GM12878 (cell line): ENCODE data around the gene ERG. TPM values are rescaled to one million over a fixed set of nuclear protein-coding genes. Genes with fewer than 3 reads are reported as not detected.

Source experiments
- ATAC-seq: fragments of 200-7000 bp; cut with Tn5 transposase; 3 replicates; pipeline ENCODE4 v1.9.1; 2020; ENCODE audit warnings: mild to moderate bottlenecking, moderate library complexity
- BruUV-seq: library from RNA; stranded (reverse); fragments of 400-500 nt; replicated peaks from 2 replicates; lab custom pipeline; 2021; lab: Mats Ljungman, UMichigan
- CTCF ChIA-PET: fragments of 300-600 bp; sonication (Branson Sonifier 250); formaldehyde crosslinking; extraction: SDS; loops from one replicate; lab custom pipeline; 2021; ENCODE audit warnings: inconsistent platforms; lab: Yijun Ruan, JAX
- POLR2A ChIA-PET: fragments of 350-600 bp; formaldehyde crosslinking; extraction: SDS; loops from one replicate; lab custom pipeline; 2021; ENCODE audit warnings: inconsistent platforms; lab: Charles Lee
- RAD21 ChIA-PET: fragments of 300-600 bp; sonication (Branson Sonifier 250); formaldehyde crosslinking; loops from one replicate; lab custom pipeline; 2023; ENCODE audit warnings: antibody characterized with exemption; ENCODE audit not compliant: unreplicated experiment; lab: Charles Lee
- SMC1A ChIA-PET: fragments of 300-600 bp; sonication (Branson Sonifier 250); formaldehyde crosslinking; loops from one replicate; lab custom pipeline; 2023; ENCODE audit not compliant: unreplicated experiment, uncharacterized antibody; lab: Charles Lee
- DNase-seq: peaks from one replicate; pipeline ENCODE4 v3.0.0-alpha.2; 2011; ENCODE audit warnings: low read depth, low spot score
- FAIRE-seq: peaks from 3 replicates; lab custom pipeline; 2011; peaks lifted over from hg19 to GRCh38; lab: Jason Lieb, UNC
- H2AFZ ChIP-seq: 2 replicates; pipeline ENCODE4 v1.6.0; 2011; ENCODE audit warnings: low read depth, low read length, control low read depth; ENCODE audit not compliant: control insufficient read depth
- H3K27ac ChIP-seq: 2 replicates; pipeline ENCODE4 v1.5.1; 2011; ENCODE audit warnings: control low read depth; ENCODE audit not compliant: control insufficient read depth, insufficient read depth
- H3K27me3 ChIP-seq, 2 experiments: replicated peaks in 1 of 2; 2 replicates each; pipeline versions ENCODE4 v1.6.0 to v1.6.1; 2011; ENCODE audit warnings: low read length in 1 of 2; ENCODE audit not compliant: control insufficient read depth in 2 of 2, insufficient read depth in 2 of 2
- H3K36me3 ChIP-seq, 2 experiments: 2 replicates each; pipeline ENCODE4 v1.5.1; 2011; ENCODE audit warnings: low read length in 1 of 2; ENCODE audit not compliant: control insufficient read depth in 2 of 2, insufficient read depth in 2 of 2
- H3K4me1 ChIP-seq: 2 replicates; pipeline ENCODE4 v1.6.1; 2011; ENCODE audit warnings: mild to moderate bottlenecking, low read length, moderate library complexity, mixed read lengths; ENCODE audit not compliant: control insufficient read depth, insufficient read depth
- H3K4me2 ChIP-seq: 2 replicates; pipeline ENCODE4 v1.6.0; 2011; ENCODE audit warnings: control low read depth; ENCODE audit not compliant: control insufficient read depth, insufficient read depth
- H3K4me3 ChIP-seq: fragments of 200-600 bp; sonication (generic); 2 replicates; pipeline ENCODE4 v1.5.1; 2016
- H3K79me2 ChIP-seq: 2 replicates; pipeline ENCODE4 v1.6.0; 2011; ENCODE audit warnings: low read length; ENCODE audit not compliant: control insufficient read depth, insufficient read depth
- H3K9ac ChIP-seq: 2 replicates; pipeline ENCODE4 v1.8.0; 2011; ENCODE audit warnings: low read length, control low read depth, mixed read lengths; ENCODE audit not compliant: control insufficient read depth, insufficient read depth
- H3K9me3 ChIP-seq: replicated peaks from 3 replicates; pipeline ENCODE4 v1.5.1; 2011; ENCODE audit warnings: mild to moderate bottlenecking, low read length; ENCODE audit not compliant: control insufficient read depth, insufficient read depth
- H4K20me1 ChIP-seq: 2 replicates; pipeline ENCODE4 v1.6.0; 2011; ENCODE audit not compliant: control insufficient read depth, insufficient read depth
- EZH2 ChIP-seq: IDR thresholded peaks from 2 replicates; pipeline ENCODE4 v1.6.1; 2012; ENCODE audit warnings: low read depth, mild to moderate bottlenecking, control low read depth, inconsistent platforms, low read length, borderline replicate concordance; ENCODE audit not compliant: control insufficient read depth
- GATAD2B ChIP-seq: fragments of 450-650 bp; conservative IDR thresholded peaks from 2 replicates; pipeline ENCODE4 v1.6.1; 2017; ENCODE audit warnings: low read depth, mild to moderate bottlenecking, moderate library complexity
- JUND ChIP-seq: IDR thresholded peaks from 2 replicates; pipeline ENCODE4 v1.6.1; 2012; ENCODE audit warnings: low read depth, mild to moderate bottlenecking, low read length, improper control_type of control experiment, moderate library complexity
- MYB ChIP-seq: fragments of 150-350 bp; IDR thresholded peaks from 2 replicates; pipeline ENCODE4 v1.6.1; 2014; ENCODE audit warnings: mild to moderate bottlenecking, low read depth, low read length, borderline replicate concordance
- NR2C2 ChIP-seq: IDR thresholded peaks from 2 replicates; pipeline ENCODE4 v1.6.1; 2011; ENCODE audit warnings: borderline replicate concordance, low read depth; ENCODE audit not compliant: control insufficient read depth, insufficient read length
- RELA ChIP-seq: fragments of 450-650 bp; IDR thresholded peaks from 2 replicates; pipeline ENCODE4 v1.8.0; 2014; ENCODE audit warnings: borderline replicate concordance; ENCODE audit not compliant: partially characterized antibody
- SMARCA5 ChIP-seq: fragments of 450-650 bp; IDR thresholded peaks from 2 replicates; pipeline ENCODE4 v1.6.1; 2017; ENCODE audit warnings: mild to moderate bottlenecking
- STAT3 ChIP-seq: IDR thresholded peaks from 2 replicates; pipeline ENCODE4 v1.6.1; 2011; ENCODE audit warnings: low read depth, low read length, improper control_type of control experiment
- USF2 ChIP-seq: IDR thresholded peaks from 2 replicates; pipeline ENCODE4 v1.6.1; 2011; ENCODE audit warnings: low read depth, low read length, improper control_type of control experiment, borderline replicate concordance
- ZBTB40 ChIP-seq: fragments of 450-650 bp; IDR thresholded peaks from 2 replicates; pipeline ENCODE4 v1.6.1; 2016; ENCODE audit warnings: mild to moderate bottlenecking, moderate library complexity, borderline replicate concordance
- ZSCAN29 ChIP-seq: fragments of 450-650 bp; IDR thresholded peaks from 2 replicates; pipeline ENCODE4 v1.6.1; 2017; ENCODE audit warnings: mild to moderate bottlenecking, moderate library complexity
- WGBS: methylation state at CpG from one replicate; pipeline ENCODE4 v1.1.6; 2016; ENCODE audit warnings: low lambda C conversion rate; ENCODE audit not compliant: insufficient replicate concordance, insufficient coverage; ENCODE audit errors: missing lambda C conversion rate; 5-methylcytosine and 5-hydroxymethylcytosine counted together
- in situ Hi-C: fragments of 300-500 bp; cut with MboI; formaldehyde crosslinking; loops from 9 replicates; pipeline ENCODE4 v1.14.3; 2018; ENCODE audit warnings: mixed read lengths
- intact Hi-C: fragments of 100-400 bp; cut with micrococcal nuclease; formaldehyde crosslinking; loops from one replicate; pipeline ENCODE4 v1.14.2; 2022; ENCODE audit not compliant: unreplicated experiment
- polyA plus RNA-seq, 11 experiments: library from polyadenylated mRNA; depleted of rRNA in 4 of 11; unstranded in 6 of 11; stranded (reverse) in 5 of 11; fragments of >200 nt; fragmentation: Nextera tagmentation in 4 of 11; fragmentation: Illumina TruSeq in 1 of 11; extraction: Ambion mirVana in 4 of 11; extraction: Trizol in 1 of 11; gene quantifications; 1 replicate in 1 of 11; 2 replicates in 10 of 11; pipeline versions ENCODE4 v1.2.1 to v1.2.3, GENCODE V29; 2011 to 2016; ENCODE audit warnings: inconsistent platforms in 2 of 11, missing spikeins in 2 of 11, low read depth in 1 of 11
- total RNA-seq, 4 experiments: library from RNA; depleted of rRNA in 3 of 4; stranded (reverse); fragments of >200 nt in 3 of 4; fragmentation: Illumina TruSeq in 1 of 4; extraction: Trizol in 1 of 4; gene quantifications; 2 replicates each; pipeline versions ENCODE4 v1.2.1 to v1.2.3, GENCODE V29; 2013 to 2021
- TF ChIP-seq, protein P1 (sequence below): fragments of 450-650 bp; IDR thresholded peaks from 2 replicates; pipeline ENCODE4 v1.6.1; 2016; ENCODE audit warnings: mild to moderate bottlenecking

The ERG gene
- total and polyA plus RNA-seq, 10 of the 15 experiments (the other 5 are each of a cell fraction or from before 2014, with no cell fraction given), result not detected

GRCh38 chr21:38399103-38399502 lies 99.2 kb downstream of the ERG start:
- no peak overlapping the region for H3K4me3 ChIP-seq
- H2AFZ ChIP-seq, result no peak overlapping the region
- H3K36me3 ChIP-seq, result no peaks in the 10 kb centered on the region
- 5% methylated on average over 3 of the region's 3 CpGs for WGBS
- H3K9ac ChIP-seq, result no peak overlapping the region
- TF ChIP-seq GATAD2B (no peak), STAT3 (no peak), SMARCA5 (no peak), ZSCAN29 (no peak), RELA (no peak), JUND (no peak), MYB (no peak), ZBTB40 (no peak), USF2 (no peak), EZH2 (no peak), NR2C2 (no peak)
- TF ChIP-seq, protein P1, sequence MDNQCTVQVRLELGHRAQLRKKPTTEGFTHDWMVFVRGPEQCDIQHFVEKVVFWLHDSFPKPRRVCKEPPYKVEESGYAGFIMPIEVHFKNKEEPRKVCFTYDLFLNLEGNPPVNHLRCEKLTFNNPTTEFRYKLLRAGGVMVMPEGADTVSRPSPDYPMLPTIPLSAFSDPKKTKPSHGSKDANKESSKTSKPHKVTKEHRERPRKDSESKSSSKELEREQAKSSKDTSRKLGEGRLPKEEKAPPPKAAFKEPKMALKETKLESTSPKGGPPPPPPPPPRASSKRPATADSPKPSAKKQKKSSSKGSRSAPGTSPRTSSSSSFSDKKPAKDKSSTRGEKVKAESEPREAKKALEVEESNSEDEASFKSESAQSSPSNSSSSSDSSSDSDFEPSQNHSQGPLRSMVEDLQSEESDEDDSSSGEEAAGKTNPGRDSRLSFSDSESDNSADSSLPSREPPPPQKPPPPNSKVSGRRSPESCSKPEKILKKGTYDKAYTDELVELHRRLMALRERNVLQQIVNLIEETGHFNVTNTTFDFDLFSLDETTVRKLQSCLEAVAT, result no peak
- H4K20me1 ChIP-seq, result no peaks in the 10 kb centered on the region
- DNase-seq (no peak), ATAC-seq (no peak), FAIRE-seq (no peak)
- no peaks in the 10 kb centered on the region for H3K4me1 ChIP-seq
- intact Hi-C loops (no loop called here), in situ Hi-C loops (no loop called here)
- ChIA-PET CTCF (interaction anchor here (0.6 kb wide), 1 partner anchor 30 kb away, joined by 3 read pairs; no protein-coding TSS in a partner anchor), RAD21 (no interaction called here), POLR2A (interaction anchor here (0.6 kb wide), 1 partner anchor 104 kb away, joined by 3 read pairs; no protein-coding TSS in a partner anchor), SMC1A (no interaction called here)
- no peak overlapping the region for H3K4me2 ChIP-seq
- H3K9me3 ChIP-seq, result no peaks in the 10 kb centered on the region
- H3K27me3 ChIP-seq, result no peaks in the 10 kb centered on the region; a peak in 1 of 4 replicates
- no peak overlapping the region for H3K27ac ChIP-seq
- H3K79me2 ChIP-seq, result no peaks in the 10 kb centered on the region
- BruUV-seq, result no TSS peak
